ENCODE results near the gene HMGN5. TPM values are rescaled to one million over a fixed set of nuclear protein-coding genes. Genes with fewer than 3 reads are reported as not detected.
A peak's percentile ranks its signal among the peaks of the same experiment; 100 is the strongest.

Gene HMGN5
- total and polyA plus RNA-seq, 2 of the 4 experiments (the other 2 are of a cell fraction): 0.72 to 3.4 TPM

DNA sequence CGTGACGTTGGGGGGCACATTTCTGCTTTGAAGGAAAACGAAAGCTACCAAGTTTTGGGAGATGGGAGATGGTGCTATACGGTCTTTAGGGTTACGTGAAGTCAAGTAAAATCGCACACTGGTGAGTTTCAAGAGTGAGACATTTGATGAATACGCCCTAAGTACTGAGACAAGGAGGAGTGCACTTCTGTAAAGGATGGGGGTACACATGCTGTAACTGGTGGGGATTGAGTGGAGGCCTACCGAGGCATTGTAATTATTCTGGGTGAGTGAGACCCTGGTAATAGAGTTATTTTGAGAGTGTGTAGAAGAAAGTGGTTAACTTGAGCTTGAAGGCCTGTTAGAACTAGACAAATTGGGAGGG lies 725 bp upstream of the HMGN5 start:
- Histone ChIP-seq H4K91ac (ENCODE audit: insufficient read depth, low read depth, low read length) (peak overlapping the region; percentile 79), H3K18ac (ENCODE audit: low read depth, low read length) (peak overlapping the region; percentile 62), H3K79me1 (ENCODE audit: low read depth in 1 of 2, low read length in 2 of 2) (peaks cover 0 to 10% of the 10 kb centered on the region in 2 experiments), H2AK9ac (replicated peaks; ENCODE audit: low read depth, low read length, poor library complexity) (peak overlapping the region; percentile 38), H2AK5ac (ENCODE audit: low read depth, low read length) (peak overlapping the region; percentile 11; the same call in 1 of the 2 replicates), H2BK15ac (ENCODE audit: low read depth, low read length) (peak overlapping the region; percentile 66; the same call in 1 of the 3 replicates), H3K23ac (ENCODE audit: low read depth, low read length) (peak overlapping the region; percentile 91), H3K56ac (ENCODE audit: extremely low read depth, insufficient read depth, low read length) (peak overlapping the region; percentile 85; the same call in 1 of the 2 replicates), H4K5ac (ENCODE audit: low read depth, low read length) (peak overlapping the region; percentile 26), H3K14ac (replicated peaks; ENCODE audit: low read depth, low read length) (peak overlapping the region; percentile 82), H2BK20ac (ENCODE audit: low read depth, low read length) (0 out of 2 replicates have a peak overlapping the region, but pooled peaks have one; percentile 0), H3K4me2 (ENCODE audit: low read depth, low read length) (peak overlapping the region; percentile 93), H3K4me1 (ENCODE audit: control insufficient read depth, insufficient read depth, low read length) (no peaks in the 10 kb centered on the region), H3K9ac (ENCODE audit: low read depth, low read length) (peak overlapping the region; percentile 94), H3K4ac (ENCODE audit: low read depth, low read length) (peak overlapping the region; percentile 86), H2AFZ (replicated peaks; ENCODE audit: low read length, poor library complexity) (peak overlapping the region; percentile 92), H3K27me3 (ENCODE audit: control insufficient read depth, insufficient read depth, low read length) (no peaks in the 10 kb centered on the region), H3K27ac (ENCODE audit: insufficient read depth, low read length) (peak overlapping the region; percentile 98), H2BK5ac (ENCODE audit: low read depth, low read length, poor library complexity, severe bottlenecking) (peak overlapping the region; percentile 93), H3K9me3 (ENCODE audit: control insufficient read depth, insufficient read depth, low read length) (no peaks in the 10 kb centered on the region), H4K20me1 (ENCODE audit: insufficient read depth, low read length) (no peaks in the 10 kb centered on the region), H2BK120ac (ENCODE audit: low read depth, low read length) (peak overlapping the region; percentile 60), H4K8ac (ENCODE audit: low read depth in 2 of 2, low read length in 2 of 2) (peak overlapping the region; percentile 67 to 92; a peak in 3 of 4 replicates), H3K4me3 (ENCODE audit: insufficient read depth, low read depth, low read length) (peak overlapping the region; percentile 58), H3K36me3 (ENCODE audit: control insufficient read depth, insufficient read depth, low read length) (no peaks in the 10 kb centered on the region), H3K9me1 (ENCODE audit: insufficient read depth, low read length) (no peaks in the 10 kb centered on the region)
- no peak for TF ChIP-seq RCOR1 (IDR thresholded peaks at IDR 0.05; ENCODE audit: insufficient replicate concordance, low read length)
- TF ChIP-seq, protein P1, sequence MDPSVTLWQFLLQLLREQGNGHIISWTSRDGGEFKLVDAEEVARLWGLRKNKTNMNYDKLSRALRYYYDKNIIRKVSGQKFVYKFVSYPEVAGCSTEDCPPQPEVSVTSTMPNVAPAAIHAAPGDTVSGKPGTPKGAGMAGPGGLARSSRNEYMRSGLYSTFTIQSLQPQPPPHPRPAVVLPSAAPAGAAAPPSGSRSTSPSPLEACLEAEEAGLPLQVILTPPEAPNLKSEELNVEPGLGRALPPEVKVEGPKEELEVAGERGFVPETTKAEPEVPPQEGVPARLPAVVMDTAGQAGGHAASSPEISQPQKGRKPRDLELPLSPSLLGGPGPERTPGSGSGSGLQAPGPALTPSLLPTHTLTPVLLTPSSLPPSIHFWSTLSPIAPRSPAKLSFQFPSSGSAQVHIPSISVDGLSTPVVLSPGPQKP (IDR thresholded peaks at IDR 0.05; ENCODE audit: borderline replicate concordance, low read depth, low read length): no peak
- in situ Hi-C loops (cut with MboI; ENCODE audit: low sequenced_read_pairs) (no loop called here), dilution Hi-C loops (cut with HindIII; ENCODE audit: low sequenced_read_pairs, unreplicated experiment) (no loop called here), intact Hi-C loops (cut with micrococcal nuclease) (loop anchor here (1.0 kb wide), 1 partner anchor 57 kb away; no protein-coding TSS in a partner anchor)
- CTCF ChIA-PET: interaction anchor here (0.7 to 1.4 kb wide), 6 partner anchors 10 to 395 kb away, joined by 3 to 12 read pairs (median 3); no protein-coding TSS in a partner anchor
- POLR2A ChIA-PET (ENCODE audit: unreplicated experiment): interaction anchor here (0.6 to 1.4 kb wide), 4 partner anchors 12 to 237 kb away, joined by 3 to 5 read pairs (median 3); no protein-coding TSS in a partner anchor
- DNase-seq (peak; percentile 12), ATAC-seq (ENCODE audit: low read depth) (peak; percentile 48)
- TSS peak; percentile 49 for BruUV-seq (replicated peaks)
- 29% methylated on average over 4 of the region's 8 CpGs; no CpG with 5 or more reads in 1 of the 2 experiments for WGBS, 2 experiments (ENCODE audit: extremely low coverage in 2 of 2, insufficient read length in 1 of 2)
